NCI-H524 (cell line): ENCODE data around the gene PRAMEF14.
"Not testable (repeated sequence)": the region's sequence is repeated elsewhere in the genome, so short reads cannot be mapped to it uniquely, and the experiment has no call there.

Experiments
- DNase-seq, 2 experiments: peaks; one replicate each; lab custom pipeline; 2025; lab: John Stamatoyannopoulos, UW

Gene PRAMEF14, protein sequence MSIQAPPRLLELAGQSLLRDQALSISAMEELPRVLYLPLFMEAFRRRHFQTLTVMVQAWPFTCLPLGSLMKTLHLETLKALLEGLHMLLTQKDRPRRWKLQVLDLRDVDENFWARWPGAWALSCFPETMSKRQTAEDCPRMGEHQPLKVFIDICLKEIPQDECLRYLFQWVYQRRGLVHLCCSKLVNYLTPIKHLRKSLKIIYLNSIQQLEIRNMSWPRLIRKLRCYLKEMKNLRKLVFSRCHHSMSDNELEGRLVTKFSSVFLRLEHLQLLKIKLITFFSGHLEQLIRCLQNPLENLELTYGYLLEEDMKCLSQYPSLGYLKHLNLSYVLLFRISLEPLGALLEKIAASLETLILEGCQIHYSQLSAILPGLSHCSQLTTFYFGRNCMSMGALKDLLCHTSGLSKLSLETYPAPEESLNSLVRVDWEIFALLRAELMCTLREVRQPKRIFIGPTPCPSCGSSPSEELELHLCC

DNA sequence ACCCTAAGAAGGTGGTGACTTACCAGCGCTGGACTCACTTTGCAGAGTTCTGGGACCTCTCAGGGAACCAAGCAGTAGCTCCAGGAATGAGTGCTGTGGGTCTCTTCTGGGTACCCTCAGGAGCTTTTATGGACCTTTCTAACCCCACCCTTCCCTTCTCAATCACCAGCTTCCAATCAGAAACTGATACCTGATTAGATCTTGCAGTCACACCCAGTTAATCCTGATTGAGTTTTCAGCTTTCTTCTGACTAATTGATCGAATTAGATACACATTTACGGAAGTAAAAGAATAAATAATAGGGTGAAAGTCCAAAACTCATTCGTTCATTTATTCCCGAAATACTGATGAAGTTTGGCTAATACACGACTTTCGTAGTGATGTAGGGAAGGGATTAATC is at the start of gene PRAMEF14:
PRAMEF14 (minus strand) TSS at position 101 of the 400 bp plus-strand sequence. CDS start 1,820 bp downstream, outside the sequence.
- DNase-seq: not testable (repeated sequence)

DNA sequence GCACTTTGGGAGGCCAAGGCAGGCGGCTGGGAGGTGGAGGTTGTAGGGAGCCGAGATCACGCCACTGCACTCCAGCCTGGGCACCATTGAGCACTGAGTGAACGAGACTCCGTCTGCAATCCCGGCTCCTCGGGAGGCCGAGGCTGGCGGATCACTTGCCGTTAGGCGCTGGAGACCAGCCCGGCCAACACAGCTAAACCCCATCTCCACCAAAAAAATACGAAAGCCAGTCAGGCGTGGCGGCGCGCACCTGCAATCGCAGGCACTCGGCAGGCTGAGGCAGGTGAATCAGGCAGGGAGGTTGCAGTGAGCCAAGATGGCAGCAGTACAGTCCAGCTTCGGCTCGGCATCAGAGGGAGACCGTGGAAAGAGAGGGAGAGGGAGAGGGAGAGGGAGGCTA is 48.4 kb upstream of the PRAMEF14 start:
- DNase-seq: not testable (repeated sequence)

DNA sequence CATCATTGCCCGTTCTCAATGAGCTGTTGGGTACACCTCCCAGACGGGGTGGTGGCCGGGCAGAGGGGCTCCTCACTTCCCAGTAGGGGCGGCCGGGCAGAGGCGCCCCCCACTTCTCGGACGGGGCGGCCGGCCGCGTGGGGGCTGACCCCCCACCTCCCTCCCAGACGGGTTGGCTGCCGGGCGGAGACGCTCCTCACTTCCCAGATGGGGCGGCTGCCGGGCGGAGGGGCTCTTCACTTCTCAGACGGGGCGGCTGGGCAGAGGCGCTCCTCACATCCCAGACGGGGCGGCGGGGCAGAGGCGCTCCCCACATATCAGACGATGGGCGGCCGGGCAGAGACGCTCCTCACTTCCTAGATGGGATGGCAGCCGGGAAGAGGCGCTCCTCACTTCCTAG is 47.8 kb upstream of the PRAMEF14 start:
- DNase-seq: not testable (repeated sequence)

DNA sequence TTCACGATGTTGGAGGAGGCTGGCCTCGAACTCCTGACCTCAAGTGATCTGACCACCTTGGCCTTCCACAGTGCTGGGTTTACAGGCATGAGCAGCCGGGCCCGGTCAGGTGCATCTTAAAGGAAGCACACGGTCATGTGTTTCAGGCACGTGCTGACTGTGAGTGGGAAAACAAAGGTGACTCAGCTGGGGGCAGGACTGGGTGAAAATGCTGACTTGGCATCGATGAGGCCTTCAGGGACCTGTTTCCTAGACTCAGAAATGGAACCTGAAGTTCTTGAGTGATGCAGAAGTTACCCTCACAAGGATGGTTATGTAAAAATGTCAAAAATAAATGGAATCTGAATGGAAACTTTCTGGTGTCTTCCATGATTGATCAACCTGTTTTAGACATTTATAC is 46.1 kb upstream of the PRAMEF14 start:
- not testable (repeated sequence) for DNase-seq

DNA sequence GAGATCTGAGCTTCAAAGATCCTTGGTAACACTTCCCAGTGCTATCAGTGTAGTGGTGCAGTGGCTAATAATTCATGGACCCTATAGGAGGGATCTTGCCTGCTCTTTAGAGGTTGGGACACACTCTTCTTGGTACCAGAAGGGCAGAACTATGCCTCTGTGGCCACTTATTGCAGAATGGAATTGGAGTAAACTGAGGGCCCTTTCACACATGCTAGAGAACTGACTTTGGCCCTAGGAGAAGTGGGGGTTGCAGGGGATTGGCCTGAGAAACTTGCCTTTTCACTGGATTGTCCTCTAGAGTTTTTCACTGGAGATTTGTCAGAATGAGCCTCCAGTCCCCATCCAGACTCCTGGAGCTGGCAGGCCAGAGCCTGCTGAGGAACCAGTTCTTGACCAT is 42.4 kb upstream of the PRAMEF14 start, which contains the start of gene PRAMEF17:
PRAMEF17 (plus strand) TSS at position 301 of the 400 bp plus-strand sequence; CDS start at position 327, 26 bp downstream.
- DNase-seq: not testable (repeated sequence)

DNA sequence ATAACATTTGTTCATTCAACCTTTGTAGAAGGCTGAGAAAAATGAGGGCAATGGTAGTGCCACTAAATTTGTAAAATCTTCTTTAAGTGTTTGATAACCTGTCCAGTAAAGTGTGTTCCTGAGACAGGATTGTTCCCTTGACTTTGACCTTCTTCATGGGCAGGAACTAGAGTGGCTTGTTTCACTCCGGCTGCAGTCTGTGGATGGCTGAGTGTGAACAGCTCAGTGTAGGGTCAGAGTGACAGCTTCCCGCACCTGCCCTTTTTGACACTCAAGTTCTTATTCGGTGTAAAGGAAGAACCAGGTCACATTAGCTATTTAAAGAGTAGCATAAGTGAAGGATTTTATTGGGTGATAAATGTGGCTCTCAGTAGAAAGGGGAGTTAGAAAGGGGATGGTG is 33.4 kb upstream of the PRAMEF14 start:
- not testable (repeated sequence) for DNase-seq

DNA sequence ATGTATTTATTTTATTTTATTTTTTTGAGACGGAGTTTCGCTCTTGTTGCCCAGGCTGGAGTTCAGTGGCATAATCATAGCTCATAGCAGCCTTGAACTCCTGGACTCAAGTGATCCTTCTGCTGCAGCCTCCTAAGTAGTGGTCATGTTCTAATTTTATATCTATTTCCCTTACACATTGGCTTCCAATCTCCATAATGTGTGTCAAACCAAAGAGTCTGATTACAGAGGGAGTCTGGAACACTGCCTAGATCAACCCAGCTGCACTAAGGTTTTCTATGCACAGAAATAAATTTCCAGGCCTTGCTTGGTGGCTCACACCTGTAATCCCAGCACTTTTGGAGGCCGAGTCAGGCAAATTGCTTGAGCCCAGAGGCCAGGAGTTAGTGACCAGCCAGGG is 32.0 kb upstream of the PRAMEF14 start:
- not testable (repeated sequence) for DNase-seq

DNA sequence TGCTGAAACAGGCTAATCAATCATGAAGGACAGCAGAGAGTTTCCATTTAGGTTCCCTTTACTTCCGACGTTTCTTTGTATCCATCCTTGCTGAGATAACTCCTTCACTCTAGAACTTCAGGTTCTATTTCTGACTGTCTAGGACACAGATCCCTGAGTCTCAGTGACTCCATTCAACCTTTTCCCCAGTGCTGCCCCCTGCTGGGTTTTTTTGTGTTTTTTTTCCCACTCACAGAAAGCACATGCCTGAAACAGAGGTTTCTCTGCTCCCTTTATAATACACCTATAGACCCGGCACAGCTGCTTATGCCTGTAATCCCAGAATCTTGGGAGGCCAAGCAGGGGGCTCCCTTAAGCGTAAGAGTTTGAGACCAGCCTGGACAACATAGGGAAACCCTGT is 21.6 kb upstream of the PRAMEF14 start:
- DNase-seq: peak in 1 of 2 experiments; percentile 19

DNA sequence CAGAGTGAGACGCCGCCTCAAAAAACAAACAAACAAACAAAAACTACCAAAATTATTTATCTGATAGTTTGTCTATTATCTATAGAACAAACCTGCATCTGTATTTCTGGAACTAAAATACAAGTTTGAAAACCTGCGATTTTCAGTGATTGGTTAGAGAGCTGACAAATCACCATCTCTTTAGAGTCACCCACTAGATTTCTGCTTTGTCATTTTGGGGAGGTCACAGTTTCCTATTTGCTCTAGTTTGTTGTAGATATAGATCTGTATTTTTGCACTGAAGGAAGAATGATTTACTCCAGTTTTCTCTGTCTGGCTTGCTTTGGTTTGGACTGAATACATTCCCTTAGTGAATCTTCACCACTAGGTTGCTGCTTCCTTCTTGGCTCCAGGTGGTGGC is 19.6 kb upstream of the PRAMEF14 start:
- DNase-seq: not testable (repeated sequence)

DNA sequence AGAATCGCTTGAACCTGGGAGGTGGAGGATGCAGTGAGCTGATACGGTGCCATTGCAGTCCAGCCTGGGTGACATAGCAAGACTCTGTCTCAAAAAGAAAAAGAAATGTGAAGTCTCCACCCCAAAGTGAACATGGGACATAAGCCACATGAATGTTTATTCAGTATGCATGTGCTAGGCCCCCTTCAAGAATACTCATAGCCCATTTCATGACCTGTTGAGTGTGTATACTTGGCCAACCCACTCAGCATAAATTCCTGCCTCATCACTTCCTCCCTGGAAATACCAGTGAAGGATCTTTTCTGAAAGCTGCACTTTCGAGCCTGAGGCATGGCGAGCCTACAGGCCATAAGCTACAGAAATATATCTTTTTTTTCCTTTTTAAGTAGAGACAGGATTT is 18.0 kb upstream of the PRAMEF14 start:
- not testable (repeated sequence) for DNase-seq

DNA sequence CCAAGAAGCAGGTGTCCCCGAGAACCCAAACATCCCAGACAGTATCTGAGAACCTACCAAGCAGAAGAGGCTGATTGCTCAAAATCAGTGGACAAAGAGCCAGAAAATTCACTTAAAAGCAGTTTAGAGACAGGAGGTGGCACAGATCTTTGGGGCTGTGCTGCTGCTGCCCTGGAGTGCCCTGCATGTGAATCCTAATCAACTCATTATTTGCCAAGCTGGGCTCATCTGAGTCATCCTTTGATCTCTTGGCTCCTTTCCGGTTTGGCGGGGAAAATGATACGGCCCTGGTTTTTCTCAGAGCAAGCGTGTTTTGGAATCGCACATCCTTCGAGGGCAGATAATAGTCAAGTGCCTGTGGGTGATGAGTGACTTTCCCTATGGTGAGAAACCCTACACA is 15.4 kb upstream of the PRAMEF14 start:
- not testable (repeated sequence) for DNase-seq

DNA sequence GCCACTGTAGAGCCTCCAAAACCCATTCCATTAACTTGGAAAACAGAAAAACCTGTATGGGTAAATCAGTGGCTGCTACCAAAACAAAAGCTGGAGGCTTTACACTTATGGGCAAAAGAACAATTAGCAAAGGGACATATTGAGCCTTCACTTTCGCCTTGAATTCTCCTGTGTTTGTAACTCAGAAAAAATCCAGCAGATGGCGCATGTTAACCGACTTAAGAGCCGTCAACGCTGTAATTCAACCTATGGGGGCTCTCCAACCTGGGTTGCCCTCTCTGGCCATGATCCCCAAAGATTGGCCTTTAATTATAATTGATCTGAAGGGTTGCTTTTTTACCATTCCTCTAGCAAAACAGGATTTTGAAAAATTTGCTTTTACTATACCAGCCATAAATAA is 9.8 kb upstream of the PRAMEF14 start:
- peak; percentile 17 to 61 for DNase-seq

DNA sequence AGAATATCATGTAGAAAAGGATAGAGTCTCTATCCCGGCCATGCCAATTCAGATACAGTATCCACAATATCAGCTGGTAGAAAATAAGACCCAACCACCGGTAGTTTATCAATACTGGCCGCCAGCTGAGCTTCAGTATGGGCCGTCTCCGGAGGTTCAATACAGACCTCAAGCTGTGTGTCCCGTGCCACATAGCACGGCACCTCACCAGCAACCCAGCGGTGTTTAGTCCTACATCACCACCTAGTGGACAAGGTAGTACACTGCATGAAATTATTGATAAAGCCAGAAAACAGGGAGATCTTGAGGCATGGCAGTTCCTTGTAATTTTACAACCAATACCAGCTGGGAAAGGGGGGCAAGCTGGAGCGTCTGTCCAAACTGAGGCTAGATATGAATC is 7.5 kb upstream of the PRAMEF14 start:
- DNase-seq: not testable (repeated sequence)

DNA sequence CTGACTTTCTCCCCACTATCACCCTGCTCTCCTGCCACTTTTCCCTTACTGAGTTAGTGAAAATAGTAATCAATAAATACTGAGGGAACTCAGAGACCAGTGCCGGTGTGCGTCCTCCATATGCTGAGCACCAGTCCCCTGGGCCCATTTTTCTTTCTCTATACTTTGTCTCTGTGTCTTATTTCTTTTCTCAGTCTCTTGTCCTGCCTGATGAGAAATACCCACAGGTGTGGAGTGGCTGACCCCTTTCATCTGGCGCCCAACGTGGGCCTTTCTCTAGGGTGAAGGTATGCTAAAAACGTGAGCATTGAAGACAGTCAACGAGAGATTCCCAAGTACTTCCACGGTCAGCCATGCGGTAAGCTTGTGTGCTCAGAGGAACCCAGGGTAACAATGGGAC is 6.5 kb upstream of the PRAMEF14 start:
- DNase-seq: not testable (repeated sequence)

DNA sequence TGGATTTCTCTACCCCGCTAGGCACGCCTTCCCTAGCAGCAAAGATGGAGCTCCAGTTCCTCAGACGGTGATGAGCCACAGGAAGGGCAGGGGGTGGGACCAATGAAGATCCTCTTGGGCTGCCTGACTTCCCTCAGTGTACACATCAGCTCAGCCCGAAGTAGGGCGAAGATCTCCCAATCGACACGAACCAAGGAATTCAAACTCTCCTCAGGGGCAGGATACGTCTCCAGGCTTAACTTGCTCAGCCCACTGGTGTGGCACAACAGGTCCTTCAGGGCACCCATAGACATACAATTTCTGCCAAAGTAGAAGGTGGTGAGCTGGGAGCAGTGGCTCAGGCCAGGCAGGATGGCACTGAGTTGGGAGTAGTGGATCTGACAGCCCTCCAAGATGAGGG is 4.4 kb downstream of the PRAMEF14 start:
- not testable (repeated sequence) for DNase-seq

DNA sequence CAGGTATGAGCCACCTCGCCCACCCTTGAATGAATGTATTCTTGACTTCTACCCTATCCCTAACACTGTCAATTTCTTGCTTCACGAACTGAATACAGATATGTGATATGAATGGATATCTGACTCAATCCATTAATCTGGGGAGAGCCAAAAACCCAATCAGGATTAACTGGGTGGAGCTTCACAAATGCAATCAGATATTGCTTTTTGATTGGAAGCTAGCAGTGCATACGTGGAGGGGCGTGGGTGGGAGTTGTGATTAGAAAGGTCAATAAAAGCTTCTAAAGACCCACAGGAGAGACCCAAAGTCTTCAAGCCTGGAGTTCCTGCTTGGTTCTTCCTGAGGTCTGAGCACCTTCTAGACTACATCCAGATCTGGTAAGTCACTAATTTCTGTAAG is 31.7 kb downstream of the PRAMEF14 start, which contains the start of gene PRAMEF15:
PRAMEF15 (plus strand) TSS at position 301 of the 400 bp plus-strand sequence. CDS start 2,827 bp downstream, outside the sequence.
- DNase-seq: not testable (repeated sequence)

DNA sequence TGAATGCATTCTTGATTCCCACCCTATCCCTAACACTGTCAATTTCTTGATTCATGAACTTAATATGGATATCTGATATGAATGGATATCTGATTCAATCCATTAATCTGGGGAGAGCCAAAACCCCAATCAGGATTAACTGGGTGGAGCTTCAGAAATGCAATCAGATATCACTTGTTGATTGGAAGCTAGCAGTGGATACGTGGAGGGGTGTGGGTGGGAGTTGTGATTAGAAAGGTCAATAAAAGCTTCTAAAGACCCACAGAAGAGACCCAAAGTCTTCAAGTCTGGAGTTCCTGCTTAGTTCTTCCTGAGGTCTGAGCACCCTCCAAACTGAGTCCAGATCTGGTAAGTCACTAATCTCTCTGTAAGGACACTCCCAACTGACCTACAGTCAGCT is 43.7 kb downstream of the PRAMEF14 start, which contains the start of gene PRAMEF33:
PRAMEF33 (plus strand) TSS at position 301 of the 400 bp plus-strand sequence. CDS start 2,416 bp downstream, outside the sequence.
- not testable (repeated sequence) for DNase-seq

DNA sequence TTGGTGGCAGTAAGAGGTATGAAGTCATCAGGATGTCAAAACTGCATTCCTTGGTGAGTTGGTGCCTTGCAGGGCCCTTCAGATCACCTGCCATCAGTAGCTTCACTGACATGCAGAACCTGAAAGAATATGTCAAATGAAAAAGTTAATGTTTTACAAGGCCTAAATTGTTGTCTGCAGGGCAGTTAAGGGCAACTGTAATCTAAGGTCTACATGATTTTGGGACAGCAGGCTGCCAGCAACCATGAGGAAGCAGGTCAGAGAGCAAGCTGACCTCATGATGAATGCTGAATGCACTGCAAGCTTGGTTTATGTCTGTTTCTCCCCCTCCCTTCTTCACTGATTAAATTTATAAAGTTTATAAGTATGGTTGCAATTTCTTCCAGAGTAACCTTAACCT is 44.7 kb downstream of the PRAMEF14 start:
- DNase-seq: not testable (repeated sequence)

DNA sequence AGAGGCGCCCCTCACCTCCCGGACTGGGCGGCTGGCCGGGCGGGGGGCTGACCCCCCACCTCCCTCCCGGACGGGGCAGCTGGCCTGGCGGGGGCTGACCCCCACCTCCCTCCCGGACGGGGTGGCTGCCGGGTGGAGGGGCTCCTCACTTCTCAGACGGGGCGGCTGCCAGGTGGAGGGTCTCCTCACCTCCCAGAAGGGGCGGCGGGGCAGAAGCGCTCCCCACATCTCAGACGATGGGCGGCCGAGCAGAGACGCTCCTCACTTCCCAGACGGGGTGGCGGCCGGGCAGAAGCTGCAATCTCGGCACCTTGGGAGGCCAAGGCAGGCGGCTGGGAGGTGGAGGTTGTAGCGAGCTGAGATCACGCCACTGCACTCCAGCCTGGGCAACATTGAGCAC is 48.2 kb downstream of the PRAMEF14 start:
- DNase-seq: not testable (repeated sequence)

DNA sequence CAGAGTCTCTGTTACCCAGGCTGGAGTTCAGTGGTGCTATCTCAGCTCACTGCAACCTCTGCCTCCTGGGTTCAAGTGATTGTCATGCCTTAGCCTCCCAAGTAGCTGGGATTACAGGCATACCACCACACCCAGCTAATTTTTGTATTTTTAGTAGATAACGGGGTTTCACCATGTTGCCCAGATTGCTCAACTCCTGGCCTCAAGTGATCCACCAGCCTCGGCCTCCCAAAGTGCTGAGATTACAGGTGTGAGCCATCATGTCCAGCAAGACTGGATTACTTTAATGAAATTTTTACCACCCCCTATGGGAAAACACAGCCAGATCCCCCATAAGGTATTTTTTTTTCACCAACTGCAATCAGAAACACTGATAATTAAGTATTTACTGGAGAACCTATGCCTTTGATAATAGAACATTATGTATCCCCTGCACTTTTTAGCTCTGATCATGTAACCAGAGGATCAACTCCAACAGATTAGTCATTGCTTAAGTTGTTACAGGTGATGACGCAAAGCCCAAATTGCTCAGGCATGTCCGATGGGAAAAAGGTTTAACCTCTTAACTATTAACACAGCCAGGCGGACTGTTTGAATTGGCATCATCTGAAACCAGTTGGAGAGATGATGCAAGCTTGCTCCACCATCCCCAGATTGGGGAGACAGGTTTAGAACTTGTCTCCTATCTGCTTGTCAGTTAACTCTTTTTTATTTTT is 49.6 kb downstream of the PRAMEF14 start:
- DNase-seq: not testable (repeated sequence)
